Natural killer cell (primary cell): ENCODE data around the gene FAM107B. TPM values are rescaled to one million over a fixed set of nuclear protein-coding genes. Genes with fewer than 3 reads are reported as not detected.
A peak's percentile ranks its signal among the peaks of the same experiment; 100 is the strongest.

Experiments used
- ATAC-seq, 3 donors: fragments of 150-1000 bp in 2 of 3; fragments of 200-7000 bp in 1 of 3; cut with Tn5 transposase; 1 replicate in 1 of 3; 2 replicates in 2 of 3; pipeline ENCODE4 v1.10.0; 2021; ENCODE audit warnings: mild to moderate bottlenecking in 2 of 3, moderate library complexity in 2 of 3
- DNase-seq, 2 donors: peaks; one replicate each; pipeline versions ENCODE4 v3.0.0 to v3.0.0-alpha.2; 2013 to 2021; ENCODE audit warnings: mixed read lengths in 1 of 2
- H3K27ac ChIP-seq: one replicate; pipeline ENCODE4 v1.5.1; 2013; ENCODE audit warnings: mild to moderate bottlenecking, low read length
- H3K27me3 ChIP-seq: one replicate; pipeline ENCODE4 v1.6.1; 2013; ENCODE audit warnings: low read length; ENCODE audit not compliant: control insufficient read depth, insufficient read depth
- H3K36me3 ChIP-seq: one replicate; pipeline ENCODE4 v1.6.1; 2013; ENCODE audit warnings: low read length; ENCODE audit not compliant: control insufficient read depth, insufficient read depth
- H3K4me1 ChIP-seq: one replicate; pipeline ENCODE4 v1.6.1; 2013; ENCODE audit warnings: low read length; ENCODE audit not compliant: control insufficient read depth, insufficient read depth
- H3K4me3 ChIP-seq: one replicate; pipeline ENCODE4 v1.5.1; 2013; ENCODE audit warnings: low read length
- H3K9me3 ChIP-seq: one replicate; pipeline ENCODE4 v1.6.1; 2013; ENCODE audit warnings: low read length; ENCODE audit not compliant: control insufficient read depth, insufficient read depth
- H3K27ac Mint-ChIP-seq, 2 donors: one replicate each; pipeline ENCODE4 v1.8.0; 2022; ENCODE audit warnings: mild to moderate bottlenecking in 2 of 2, mixed read lengths in 2 of 2, moderate library complexity in 1 of 2
- H3K27me3 Mint-ChIP-seq, 2 donors: one replicate each; pipeline ENCODE4 v1.8.0; 2022; ENCODE audit warnings: low read depth in 2 of 2, mixed read lengths in 2 of 2
- H3K36me3 Mint-ChIP-seq: one replicate; pipeline ENCODE4 v1.8.0; 2022; ENCODE audit warnings: mixed read lengths
- H3K4me1 Mint-ChIP-seq, 2 donors: one replicate each; pipeline ENCODE4 v1.8.0; 2022; ENCODE audit warnings: mixed read lengths in 2 of 2
- H3K4me3 Mint-ChIP-seq: one replicate; pipeline ENCODE4 v1.8.0; 2022; ENCODE audit warnings: mild to moderate bottlenecking, moderate library complexity, mixed read lengths
- H3K9me3 Mint-ChIP-seq, 2 donors: one replicate each; pipeline ENCODE4 v1.8.0; 2022; ENCODE audit warnings: mixed read lengths in 2 of 2
- CTCF ChIP-seq: fragments of 200-600 bp; IDR thresholded peaks from one replicate; pipeline ENCODE4 v1.8.0; 2022; ENCODE audit warnings: antibody characterized with exemption
- WGBS: methylation state at CpG from one replicate; pipeline ENCODE4 v1.1.7; 2013; ENCODE audit warnings: missing lambda C conversion rate; ENCODE audit not compliant: insufficient coverage; 5-methylcytosine and 5-hydroxymethylcytosine counted together
- intact Hi-C: fragments of 100-400 bp; cut with micrococcal nuclease; formaldehyde crosslinking; loops from one replicate; pipeline ENCODE4 v1.14.2; 2022
- total RNA-seq, 4 donors: library from RNA; stranded (reverse); fragments of 120-200 nt in 1 of 4; gene quantifications; one replicate each; pipeline versions ENCODE4 v1.2.3 to v1.2.4, GENCODE V29; 2013 to 2022

FAM107B gene
- total RNA-seq, 3 donors from 2014 or later (not counting 1 experiment from before 2014, with no cell fraction given): 165 to 226 (median 224) TPM

GRCh38 chr10:14604181-14605142 is 170.2 kb downstream of the FAM107B start:
- no peak for TF ChIP-seq CTCF
- intact Hi-C loops: loop anchor here (5.0 kb wide), 2 partner anchors 43 to 233 kb away; partner anchors contain the start of genes CDNF, HSPA14 and MSANTD7
- H3K36me3 Mint-ChIP-seq: no peaks in the 10 kb centered on the region
- DNase-seq (peak; percentile 72 to 86), ATAC-seq (peak; percentile 81 to 92 (median 86))
- Histone ChIP-seq H3K4me3 (peak overlapping the region; percentile 48), H3K9me3 (no peaks in the 10 kb centered on the region), H3K36me3 (peaks cover 11% of the 10 kb centered on the region), H3K4me1 (peaks cover 27% of the 10 kb centered on the region), H3K27ac (peak overlapping the region; percentile 50), H3K27me3 (no peaks in the 10 kb centered on the region)
- no peaks in the 10 kb centered on the region for H3K9me3 Mint-ChIP-seq
- H3K27me3 Mint-ChIP-seq: peaks cover 0 to 3% of the 10 kb centered on the region in 2 donors
- peaks cover 55% of the 10 kb centered on the region in 2 donors for H3K4me1 Mint-ChIP-seq
- H3K4me3 Mint-ChIP-seq: peak overlapping the region; percentile 90
- WGBS: 4% methylated on average over 93 of the region's 94 CpGs
- H3K27ac Mint-ChIP-seq: peak overlapping the region; percentile 57 to 88

GRCh38 chr10:14603534-14604102 is 171.1 kb downstream of the FAM107B start:
- peaks cover 0 to 3% of the 10 kb centered on the region in 2 donors for H3K27me3 Mint-ChIP-seq
- peak in 1 of 2 donors; percentile 52 for DNase-seq
- peaks cover 56 to 64% of the 10 kb centered on the region in 2 donors for H3K4me1 Mint-ChIP-seq
- Histone ChIP-seq H3K27ac (peak overlapping the region; percentile 30), H3K9me3 (no peaks in the 10 kb centered on the region), H3K4me1 (peaks cover 35% of the 10 kb centered on the region), H3K27me3 (no peaks in the 10 kb centered on the region), H3K36me3 (peaks cover 19% of the 10 kb centered on the region), H3K4me3 (peak overlapping the region; percentile 64)
- peak; percentile 24 to 39 (median 36) for ATAC-seq
- TF ChIP-seq CTCF: no peak
- peak overlapping the region; percentile 96 for H3K4me3 Mint-ChIP-seq
- peak overlapping the region; percentile 76 to 95 for H3K27ac Mint-ChIP-seq
- intact Hi-C loops: loop anchor here (2.0 to 5.0 kb wide), 3 partner anchors 15 to 234 kb away; partner anchors contain the start of genes CDNF, HSPA14 and MSANTD7
- H3K9me3 Mint-ChIP-seq: no peaks in the 10 kb centered on the region
- no peaks in the 10 kb centered on the region for H3K36me3 Mint-ChIP-seq
- WGBS: under 1% methylated on average over 58 of the region's 58 CpGs

GRCh38 chr10:14602807-14603533 is 171.7 kb downstream of the FAM107B start:
- DNase-seq (no peak), ATAC-seq (no peak)
- Mint-ChIP-seq H3K36me3 (peaks cover 4% of the 10 kb centered on the region), H3K27ac (peak overlapping the region; percentile 76 to 95), H3K9me3 (no peaks in the 10 kb centered on the region), H3K4me1 (peaks cover 61 to 66% of the 10 kb centered on the region in 2 donors), H3K27me3 (peaks cover 0 to 3% of the 10 kb centered on the region in 2 donors), H3K4me3 (peak overlapping the region; percentile 96)
- intact Hi-C loops: loop anchor here (2.0 to 5.0 kb wide), 3 partner anchors 14 to 234 kb away; partner anchors contain the start of genes CDNF, HSPA14 and MSANTD7
- H3K36me3 ChIP-seq: peaks cover 24% of the 10 kb centered on the region
- WGBS: 21% methylated on average over 3 of the region's 9 CpGs
- H3K27me3 ChIP-seq: no peaks in the 10 kb centered on the region
- peak overlapping the region; percentile 30 for H3K27ac ChIP-seq
- no peak for TF ChIP-seq CTCF
- no peaks in the 10 kb centered on the region for H3K9me3 ChIP-seq
- peaks cover 35% of the 10 kb centered on the region for H3K4me1 ChIP-seq
- H3K4me3 ChIP-seq: peak overlapping the region; percentile 64
